GM03348 (cell line): ENCODE measurements around the gene ATP6V1E1.
A peak's percentile ranks its signal among the peaks of the same experiment; 100 is the strongest.

Source experiments
- DNase-seq: peaks from one replicate; pipeline ENCODE4 v3.0.0; 2012; ENCODE audit warnings: low spot score

The ATP6V1E1 gene

DNA sequence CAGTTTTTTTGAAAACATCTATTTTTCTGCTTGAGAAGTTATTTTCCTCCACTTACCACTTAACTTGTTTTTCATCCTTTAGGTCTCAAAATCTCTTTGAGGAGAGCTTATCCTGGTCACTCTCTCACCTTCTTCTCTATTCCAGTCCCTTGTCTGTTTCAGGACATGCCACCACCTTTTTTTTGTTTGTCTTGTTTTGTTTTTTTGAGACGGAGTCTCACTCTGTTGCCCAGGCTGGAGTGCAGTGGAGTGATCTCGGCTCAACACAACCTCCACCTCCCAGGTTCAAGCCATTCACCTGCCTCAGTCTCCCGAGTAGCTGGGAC, 5.4 kb upstream of the ATP6V1E1 start:
- no peak for DNase-seq

DNA sequence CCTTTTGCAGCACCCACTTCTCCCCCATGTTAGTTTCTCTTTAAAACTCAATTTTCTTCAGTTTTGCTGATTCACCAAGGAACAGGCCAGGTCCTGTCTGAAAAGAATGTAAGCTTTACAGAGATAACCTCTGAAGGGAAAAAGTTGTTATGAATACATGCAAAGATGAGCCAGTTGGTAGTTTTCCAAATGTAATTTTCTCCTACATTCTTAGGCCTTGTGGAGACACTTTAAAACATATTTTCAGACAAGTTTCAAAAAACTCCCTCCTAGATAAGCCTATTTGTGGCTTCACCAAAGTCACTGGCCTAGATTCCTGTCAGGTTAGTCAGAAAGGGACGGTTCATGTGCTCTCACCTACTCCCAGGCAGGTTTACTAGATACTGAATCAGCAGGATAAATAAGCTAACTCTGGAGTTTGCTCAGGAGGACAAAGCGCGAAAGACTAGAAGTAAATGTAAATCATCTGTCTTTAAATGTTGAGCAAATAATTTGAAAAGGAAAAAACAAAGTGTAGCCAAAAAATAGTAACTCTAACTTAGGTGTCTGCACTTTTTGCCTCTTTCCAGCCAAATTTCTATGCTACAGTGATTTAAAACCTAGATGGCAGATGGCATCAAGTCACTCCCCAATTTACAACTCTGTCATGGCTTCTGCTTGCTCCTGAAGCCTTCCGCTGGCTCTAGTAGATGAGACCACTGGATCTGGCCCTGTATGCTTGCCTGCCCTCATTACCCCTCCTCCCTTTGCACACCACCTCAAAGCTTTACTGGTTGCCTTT, 4.9 kb upstream of the ATP6V1E1 start:
- peak; percentile 48 for DNase-seq

DNA sequence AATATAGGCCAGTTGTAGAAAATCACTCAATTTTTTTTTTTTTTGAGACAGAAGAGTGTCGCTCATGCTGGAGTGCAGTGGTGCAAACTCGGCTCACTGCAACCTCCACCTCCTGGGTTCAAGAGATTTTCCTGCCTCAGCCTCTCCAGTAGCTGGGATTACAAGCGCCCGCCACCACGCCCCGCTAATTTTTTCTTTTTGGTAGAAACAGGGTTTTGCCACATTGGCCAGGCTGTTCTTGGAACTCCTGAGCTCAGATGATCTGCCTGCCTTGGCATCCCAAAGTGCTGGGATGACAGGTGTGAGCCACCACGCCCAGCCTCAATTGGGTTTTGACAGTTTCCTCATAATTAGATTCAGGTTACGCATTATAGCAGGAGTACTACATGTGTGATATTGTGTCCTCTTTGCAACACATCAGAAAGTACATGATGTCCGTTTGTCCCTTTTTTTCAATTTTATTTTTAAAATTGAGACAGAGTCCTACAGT, 2.6 kb upstream of the ATP6V1E1 start:
- DNase-seq: no peak

DNA sequence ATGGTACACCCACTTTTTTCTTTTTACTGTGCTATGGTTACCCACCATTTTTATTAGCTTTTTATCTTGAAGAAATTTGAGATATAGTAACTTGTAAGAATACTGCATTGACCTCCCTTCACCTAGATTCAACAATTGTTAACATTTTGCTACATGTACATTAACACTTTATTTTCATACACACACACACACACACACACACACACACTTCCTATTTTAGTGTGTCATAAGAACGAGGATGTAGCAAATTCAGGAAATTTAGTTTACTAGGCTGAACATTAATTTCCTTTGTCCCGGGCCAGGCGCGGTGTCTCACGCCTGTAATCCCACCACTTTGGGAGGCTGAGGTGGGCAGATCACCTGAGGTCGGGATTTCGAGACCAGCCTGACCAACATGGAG, 1.1 kb upstream of the ATP6V1E1 start:
- DNase-seq: no peak

DNA sequence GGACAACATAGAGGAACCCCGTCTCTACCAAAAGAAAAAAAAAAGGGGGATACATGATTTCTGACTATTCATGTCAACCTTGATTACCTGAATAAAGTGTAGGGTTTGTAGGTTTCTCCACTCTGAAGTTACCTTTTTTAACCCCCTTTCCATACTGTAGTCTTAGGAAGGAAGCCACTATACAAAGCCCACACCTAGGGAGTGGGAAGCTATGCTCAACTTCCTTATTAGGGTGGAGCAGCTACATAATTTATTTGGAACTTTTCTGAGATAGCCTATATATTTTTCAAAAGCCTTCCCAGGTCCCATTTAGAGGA, 582 bp upstream of the ATP6V1E1 start:
- no peak for DNase-seq

DNA sequence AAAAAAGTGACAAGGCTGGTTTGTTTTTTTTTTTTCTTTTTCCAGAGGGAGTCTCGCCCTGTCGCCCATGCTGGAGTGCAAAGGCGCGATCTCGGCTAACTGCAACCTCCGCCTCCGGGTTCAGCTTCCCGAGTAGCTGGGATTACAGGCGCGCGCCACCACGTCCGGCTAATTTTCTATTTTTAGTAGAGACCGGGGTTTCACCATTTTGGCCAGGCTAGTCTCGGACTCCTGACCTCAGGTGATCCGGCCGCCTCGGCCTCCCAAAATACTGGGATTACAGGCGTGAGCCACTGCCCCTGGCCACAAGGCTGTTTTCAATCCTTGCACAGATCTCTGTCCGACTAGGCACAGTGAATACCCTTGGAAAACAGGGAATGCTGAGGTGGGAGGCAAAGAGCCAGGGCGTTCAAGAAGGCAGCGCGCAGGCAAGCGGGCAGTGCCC, 566 bp downstream of the ATP6V1E1 start:
- no peak for DNase-seq

DNA sequence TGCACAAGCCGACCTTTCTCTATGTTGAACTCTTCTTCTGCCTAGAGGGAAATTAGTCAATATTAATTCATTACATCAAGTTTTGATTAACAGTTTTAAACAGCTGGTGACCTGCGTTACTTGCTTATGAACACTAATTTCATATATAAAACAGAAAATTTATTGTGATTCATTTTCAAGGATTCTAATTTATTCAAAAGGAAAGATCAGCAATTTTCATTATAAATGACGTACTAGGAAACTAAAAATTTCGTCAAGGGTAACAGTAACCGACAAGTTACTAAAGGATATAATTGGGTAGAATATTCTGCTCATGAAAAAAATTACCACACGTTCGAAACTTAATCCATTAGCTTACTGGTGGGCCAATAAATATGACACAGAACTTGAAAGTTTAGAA, 15.3 kb downstream of the ATP6V1E1 start:
- DNase-seq: no peak

DNA sequence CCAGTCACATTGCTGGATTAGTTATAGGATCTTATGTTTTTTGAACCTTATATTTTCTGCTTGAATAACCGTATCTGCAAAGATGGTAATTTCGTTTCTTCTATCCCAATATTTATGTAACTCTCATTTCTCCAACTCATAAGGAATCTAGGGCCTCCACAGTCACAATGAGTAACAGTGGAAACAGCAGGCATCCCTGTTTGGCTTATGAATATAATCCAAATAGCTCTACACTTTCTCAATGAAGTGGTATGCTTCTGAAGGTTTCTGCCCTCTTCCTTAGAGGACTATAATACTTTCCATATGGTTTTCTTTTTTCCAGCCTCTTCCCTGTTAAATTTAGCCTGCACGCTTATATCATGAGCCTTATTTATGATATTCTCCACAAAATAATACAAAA, 16.5 kb downstream of the ATP6V1E1 start:
- DNase-seq: no peak

DNA sequence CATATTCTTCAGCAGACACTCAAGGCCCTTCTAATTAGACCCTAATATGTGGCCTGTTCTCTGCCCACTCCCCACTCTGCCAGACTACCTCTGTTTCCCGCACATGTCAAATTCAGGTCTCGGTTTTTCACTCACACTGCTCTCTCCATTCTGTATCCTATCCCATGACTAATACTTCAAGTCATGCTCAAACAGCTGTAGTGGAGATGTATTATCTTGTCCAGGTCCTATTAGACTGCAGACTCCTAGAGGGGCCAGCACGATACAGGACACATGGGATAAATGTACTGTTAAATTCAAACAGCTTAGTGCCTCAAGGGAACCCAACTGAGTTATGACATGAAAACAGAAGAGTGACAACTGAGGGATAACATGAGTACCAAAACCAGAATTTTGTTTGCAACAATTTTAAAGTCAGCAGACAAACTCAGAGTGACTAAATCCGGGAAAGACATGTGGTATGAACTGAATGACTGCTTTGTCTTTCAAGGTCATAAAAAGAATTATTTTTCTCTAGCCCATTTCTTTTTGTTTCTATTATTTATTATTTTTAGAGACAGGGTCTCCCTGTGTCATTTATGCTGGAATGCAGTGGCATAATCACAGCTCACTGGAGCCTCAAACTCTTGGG, 20.5 kb downstream of the ATP6V1E1 start:
- DNase-seq: no peak

DNA sequence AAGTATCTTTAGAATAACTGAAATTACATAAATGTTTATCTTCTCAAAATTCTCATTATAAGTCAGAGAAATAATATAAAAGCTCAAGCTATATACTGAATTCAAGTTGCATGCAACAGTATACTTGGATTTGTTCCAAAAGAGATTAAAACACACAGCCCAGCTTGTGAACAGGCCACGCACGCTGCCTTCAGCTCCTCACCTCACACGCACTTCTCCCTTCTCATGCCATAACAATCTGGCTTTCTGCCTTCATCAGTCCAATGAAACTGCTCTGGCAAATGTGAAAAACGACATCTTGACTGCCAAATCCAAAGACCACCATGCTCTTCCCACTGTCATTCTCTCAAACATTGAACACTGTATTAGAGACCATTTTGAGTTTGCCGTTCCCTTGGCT, 22.1 kb downstream of the ATP6V1E1 start:
- no peak for DNase-seq

DNA sequence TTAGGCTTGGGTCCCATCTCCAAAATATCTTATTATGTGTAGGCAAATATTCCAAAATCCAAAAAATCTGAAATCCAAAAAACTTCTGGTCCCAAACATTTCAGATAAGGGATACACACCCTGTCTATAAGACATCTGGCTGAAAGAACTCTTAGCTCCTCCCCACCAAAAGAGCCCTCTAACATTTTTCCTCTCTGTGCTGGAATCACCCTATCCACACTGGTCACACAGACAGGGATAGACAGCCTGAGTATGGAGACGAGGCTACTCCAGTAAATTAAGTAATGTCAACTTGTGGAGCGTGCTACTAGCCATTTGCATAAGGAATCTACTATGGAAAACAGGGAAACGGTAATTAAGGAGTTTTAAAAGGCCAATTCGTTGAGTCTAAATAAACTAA, 24.9 kb downstream of the ATP6V1E1 start:
- no peak for DNase-seq

DNA sequence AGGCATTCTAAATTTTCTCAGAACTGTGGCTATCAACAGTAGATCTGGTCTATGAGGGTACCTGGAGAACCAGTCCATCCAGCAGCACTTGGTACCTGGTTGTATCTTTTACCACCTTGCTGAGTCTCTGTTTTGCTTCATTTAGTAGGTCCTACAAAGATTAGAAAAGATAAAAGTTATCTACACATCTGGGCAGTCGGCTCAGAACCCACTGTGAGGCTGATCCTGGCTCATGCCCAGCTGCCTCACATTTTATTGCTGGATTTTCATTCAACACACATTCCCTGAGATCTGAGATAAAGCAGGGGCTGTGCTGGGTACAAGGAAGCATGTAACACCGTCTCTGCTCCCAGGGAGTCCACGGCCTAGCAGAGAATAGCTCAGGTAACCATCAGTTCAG, 27.5 kb downstream of the ATP6V1E1 start:
- DNase-seq: no peak

DNA sequence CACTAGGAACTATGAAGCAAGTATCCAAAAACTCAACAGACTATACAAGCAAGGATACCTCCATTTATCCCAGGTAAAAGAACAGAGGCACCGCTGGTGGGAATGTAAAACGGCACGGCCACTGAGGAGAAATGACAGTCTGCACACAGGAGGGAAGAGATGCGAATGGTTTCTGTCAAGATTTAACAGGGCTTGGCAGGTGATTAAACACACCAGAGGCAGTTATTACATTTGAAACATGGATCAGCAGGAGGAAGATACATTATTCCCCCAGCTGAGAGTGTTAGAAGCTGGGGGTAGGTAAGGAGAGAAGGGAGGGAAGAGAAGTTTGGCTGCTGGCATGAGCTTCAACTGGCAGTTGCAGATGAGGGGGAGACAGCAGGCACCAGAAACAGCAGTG, 30.2 kb downstream of the ATP6V1E1 start:
- DNase-seq: no peak

DNA sequence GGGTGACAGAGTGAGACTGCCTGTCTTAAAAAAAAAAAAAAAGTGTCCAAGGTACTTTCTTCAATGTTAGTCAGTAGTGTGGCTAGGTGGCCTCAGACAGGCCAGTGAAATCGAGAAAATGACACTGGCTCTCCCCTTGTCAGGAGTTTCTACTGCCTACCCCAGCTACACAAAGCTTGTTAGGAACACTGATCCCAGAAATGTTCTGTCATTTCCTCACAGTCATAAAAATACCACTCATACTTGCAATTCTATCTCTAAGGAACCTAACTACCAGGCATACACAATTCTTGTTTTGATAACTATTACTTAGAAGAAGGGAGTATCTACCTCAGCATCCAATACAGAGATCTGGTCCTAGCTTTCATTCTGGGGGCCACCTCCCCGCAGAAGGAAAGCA, 31.3 kb downstream of the ATP6V1E1 start:
- no peak for DNase-seq

DNA sequence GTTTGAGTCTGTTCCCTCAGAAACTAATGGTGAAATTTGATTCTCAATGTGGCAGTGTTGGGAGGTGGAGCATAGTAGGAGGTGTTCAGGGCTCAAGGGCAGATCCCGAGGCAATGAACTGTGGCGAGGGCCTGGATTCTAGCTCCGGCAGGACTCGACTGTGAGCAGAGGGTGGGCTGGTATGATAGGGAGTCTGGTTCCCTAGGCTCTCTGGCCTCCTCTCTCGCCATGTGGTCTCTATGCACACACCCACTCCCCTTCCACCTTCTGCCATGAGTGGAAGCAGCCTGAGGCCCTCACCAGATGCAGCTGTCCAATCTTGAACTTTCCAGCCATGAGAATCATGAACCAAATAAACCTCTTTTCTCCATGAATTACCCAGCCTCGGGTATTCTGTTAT, 32.3 kb downstream of the ATP6V1E1 start:
- no peak for DNase-seq

DNA sequence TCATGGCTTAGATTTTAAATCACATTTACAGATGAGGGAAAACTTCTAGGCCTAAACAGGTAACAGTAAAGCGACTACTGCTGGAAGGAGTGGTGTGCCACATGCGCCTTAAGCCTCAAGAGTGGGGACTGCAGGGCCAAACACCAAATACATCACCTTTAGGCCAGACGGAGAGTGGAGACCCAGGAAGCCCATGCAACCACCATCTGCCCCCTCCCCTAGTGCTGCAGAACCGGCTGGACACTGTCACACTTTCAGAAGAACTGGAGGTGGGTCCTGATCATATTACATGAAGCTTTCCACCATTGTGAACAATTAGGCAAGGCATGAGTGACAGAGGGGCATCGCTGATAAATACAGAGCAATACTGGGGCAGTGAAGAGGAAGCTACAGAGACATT, 36.3 kb downstream of the ATP6V1E1 start:
- no peak for DNase-seq

DNA sequence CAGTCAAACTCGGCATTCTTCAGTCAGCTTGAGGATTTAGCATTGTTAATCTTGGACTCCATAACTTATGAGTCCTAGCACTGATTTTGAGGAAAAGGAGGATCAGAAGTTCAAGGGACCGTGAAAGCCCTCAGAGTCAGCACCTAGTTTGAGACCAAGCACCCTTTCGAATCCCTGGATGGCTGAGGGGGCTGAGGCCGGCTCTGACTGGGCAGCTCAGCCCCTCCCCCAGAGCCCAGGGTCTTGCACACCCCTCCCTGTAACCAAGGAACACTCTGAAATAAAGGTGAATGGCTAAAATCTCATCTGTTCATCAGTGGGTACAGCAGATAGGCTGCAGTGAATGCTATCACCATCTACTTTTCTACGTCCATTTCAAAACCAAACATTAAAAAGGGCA, 38.0 kb downstream of the ATP6V1E1 start:
- no peak for DNase-seq

DNA sequence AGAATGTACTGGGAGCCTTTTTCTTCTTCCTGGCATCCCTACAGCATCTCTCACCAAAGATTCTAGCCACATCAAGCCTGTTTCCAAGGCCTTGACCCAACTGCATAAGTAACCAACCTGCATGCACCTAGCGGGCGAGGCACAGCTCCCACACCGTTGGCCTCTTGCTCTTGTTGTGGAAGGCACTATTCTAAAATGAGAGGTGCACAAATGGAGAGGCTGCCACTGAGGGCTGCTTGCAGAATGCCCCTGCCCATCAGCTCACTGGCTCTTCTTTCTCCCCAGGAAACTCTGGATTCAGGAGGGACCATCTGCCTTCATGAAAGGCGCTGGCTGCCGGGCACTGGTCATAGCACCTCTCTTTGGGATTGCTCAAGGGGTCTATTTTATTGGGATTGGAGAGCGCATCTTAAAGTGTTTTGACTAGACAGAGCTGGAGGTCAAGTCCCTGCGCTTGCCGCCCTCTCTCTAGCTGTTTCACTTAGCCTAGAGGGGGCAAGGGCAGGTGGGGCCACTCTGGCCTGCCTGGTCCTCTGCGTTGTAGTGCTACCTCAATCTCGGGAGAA, 38.7 kb downstream of the ATP6V1E1 start:
- DNase-seq: no peak

DNA sequence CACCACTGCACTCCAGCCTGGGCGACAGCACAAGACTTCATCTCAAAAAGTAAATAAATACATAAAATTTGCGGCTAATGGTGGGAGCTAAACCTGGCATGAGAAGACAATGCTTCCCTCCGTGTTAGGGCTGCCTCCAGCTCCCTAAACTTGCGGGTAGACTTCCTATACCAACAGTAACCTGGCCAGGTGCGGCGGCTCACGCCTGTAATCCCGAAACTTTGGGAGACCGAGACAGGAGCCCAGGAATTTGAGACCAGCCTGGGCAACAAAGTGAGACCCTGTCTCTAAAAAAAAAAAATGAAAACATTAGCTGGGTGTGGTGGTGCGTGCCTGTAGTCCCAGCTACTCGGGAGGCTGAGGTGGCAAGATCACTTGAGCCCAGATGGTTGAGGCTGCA, 39.9 kb downstream of the ATP6V1E1 start:
- no peak for DNase-seq

DNA sequence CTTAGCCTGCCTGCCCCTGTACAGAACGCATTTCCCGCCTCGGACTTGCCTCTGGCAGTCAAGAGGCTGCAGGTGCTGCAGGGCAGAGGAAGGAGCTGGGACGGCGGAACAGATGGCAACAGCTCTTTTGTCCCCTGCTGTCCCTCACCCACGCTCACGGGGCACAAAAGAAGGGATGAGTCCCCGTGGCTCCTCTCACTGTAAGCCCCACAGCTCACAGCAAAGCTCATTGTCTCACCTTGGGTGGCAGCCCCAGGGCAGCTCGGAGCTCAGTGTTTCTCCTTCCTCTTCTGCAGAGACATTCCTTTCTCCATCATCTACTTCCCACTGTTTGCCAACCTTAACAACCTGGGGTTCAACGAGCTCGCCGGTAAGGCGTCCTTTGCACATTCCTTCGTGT, 40.9 kb downstream of the ATP6V1E1 start:
- DNase-seq: no peak

DNA sequence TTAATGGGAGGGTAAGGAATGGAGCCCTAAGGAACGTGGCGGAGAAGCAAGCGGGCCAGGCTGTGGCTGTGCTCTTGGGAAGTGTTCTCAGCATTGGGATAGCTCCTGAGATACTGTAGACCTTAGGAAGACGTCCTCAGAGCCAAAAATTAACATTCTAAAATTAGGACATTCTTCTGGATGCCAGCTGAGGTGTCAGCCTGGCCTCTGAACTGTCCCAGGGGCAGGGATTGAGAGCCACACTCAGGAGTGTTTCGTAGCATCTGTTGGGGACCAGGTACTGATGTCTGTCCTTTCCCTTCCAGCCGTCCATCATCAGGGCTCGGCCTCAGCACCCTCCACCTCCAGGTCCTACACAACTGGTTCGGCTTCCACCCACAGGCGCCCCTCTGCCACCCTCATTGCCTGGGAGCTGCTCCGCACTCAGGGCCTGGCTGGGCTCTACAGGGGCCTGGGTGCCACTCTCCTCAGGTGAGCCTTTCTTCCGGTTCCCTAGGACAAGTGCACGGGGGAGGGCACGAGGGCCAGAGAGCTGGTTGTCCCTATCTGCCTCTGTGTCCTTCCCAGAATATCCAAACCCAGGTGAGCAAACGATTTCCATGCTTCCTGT, 41.6 kb downstream of the ATP6V1E1 start:
- no peak for DNase-seq

DNA sequence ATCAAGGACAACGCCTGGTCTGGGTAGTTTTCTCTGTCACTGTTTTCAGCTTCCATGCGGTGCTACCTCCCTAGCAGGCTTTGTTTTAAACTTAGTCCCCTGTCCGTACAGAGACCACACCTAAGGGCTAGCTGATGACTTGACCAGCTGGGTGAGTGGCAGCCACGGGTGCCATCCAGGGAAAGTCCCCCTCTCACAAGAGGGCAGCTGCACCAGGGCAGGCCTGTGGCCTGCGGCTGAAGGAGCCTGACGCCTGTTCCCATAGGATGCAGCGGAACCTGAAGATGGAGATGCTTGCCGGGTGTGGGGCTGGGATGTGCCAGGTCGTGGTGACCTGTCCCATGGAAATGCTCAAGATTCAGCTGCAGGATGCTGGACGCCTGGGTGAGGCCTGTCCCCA, 45.4 kb downstream of the ATP6V1E1 start:
- no peak for DNase-seq

DNA sequence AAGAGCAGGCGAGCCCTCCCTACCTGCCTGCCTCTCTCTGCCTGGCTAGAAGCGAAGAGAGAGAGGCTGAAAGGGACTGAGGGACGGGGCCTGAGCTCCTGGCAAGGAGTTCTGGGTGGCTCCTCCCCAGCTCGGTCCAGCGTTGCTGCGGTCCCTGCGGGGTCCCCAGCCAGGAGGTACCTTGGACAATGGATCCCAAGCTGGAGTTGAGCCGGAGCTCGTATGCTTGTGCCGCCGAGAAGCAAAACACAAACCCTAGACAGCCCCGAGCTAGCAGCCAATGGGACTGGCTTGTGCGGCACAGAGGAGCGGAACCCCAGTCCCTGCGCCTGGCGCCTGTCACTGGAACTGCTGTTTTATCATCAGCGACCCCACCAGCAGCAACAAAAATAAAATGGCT, 46.9 kb downstream of the ATP6V1E1 start:
- no peak for DNase-seq
